Stromal cell of bone marrow (primary cell): ENCODE results near the gene EDAR.
A peak's percentile ranks its signal among the peaks of the same experiment; 100 is the strongest.

Experiments used
- DNase-seq: peaks from one replicate; pipeline ENCODE4 v3.0.0-alpha.2; 2012; ENCODE audit warnings: low read depth

Gene EDAR

GRCh38 chr2:108940156-108940555, 48.9 kb downstream of the EDAR start:
- no peak for DNase-seq

- DNase-seq: no peak
These were observed 50.8 kb downstream of the EDAR start for GRCh38 chr2:108938077-108938710.

GRCh38 chr2:108937367-108938017, 51.5 kb downstream of the EDAR start:
- DNase-seq: no peak

- no peak for DNase-seq
These were observed 52.2 kb downstream of the EDAR start for GRCh38 chr2:108936866-108937265.

- no peak for DNase-seq
These were observed 52.8 kb downstream of the EDAR start for GRCh38 chr2:108936076-108936864.

- no peak for DNase-seq
These were observed 53.7 kb downstream of the EDAR start for GRCh38 chr2:108935271-108935741.

- DNase-seq: no peak
These were observed 54.3 kb downstream of the EDAR start for GRCh38 chr2:108934583-108935245.

GRCh38 chr2:108934151-108934550, 54.9 kb downstream of the EDAR start:
- DNase-seq: no peak

GRCh38 chr2:108933691-108934117, 55.3 kb downstream of the EDAR start:
- no peak for DNase-seq

- no peak for DNase-seq
These were observed 56.2 kb downstream of the EDAR start for GRCh38 chr2:108932736-108933332.

- no peak for DNase-seq
These were observed 57.6 kb downstream of the EDAR start for GRCh38 chr2:108931372-108931771.

- DNase-seq: no peak
These were observed 59.1 kb downstream of the EDAR start for GRCh38 chr2:108929807-108930425.

GRCh38 chr2:108928660-108929377, 60.2 kb downstream of the EDAR start:
- no peak for DNase-seq

- peak; percentile 41 for DNase-seq
These were observed 60.9 kb downstream of the EDAR start for GRCh38 chr2:108927936-108928659.

GRCh38 chr2:108927405-108927804, 61.6 kb downstream of the EDAR start:
- no peak for DNase-seq

- DNase-seq: no peak
These were observed 62.2 kb downstream of the EDAR start for GRCh38 chr2:108926561-108927380.

GRCh38 chr2:108925735-108926134, 63.3 kb downstream of the EDAR start:
- DNase-seq: no peak

- DNase-seq: no peak
These were observed 63.7 kb downstream of the EDAR start for GRCh38 chr2:108925286-108925685.

GRCh38 chr2:108924580-108925251, 64.3 kb downstream of the EDAR start:
- DNase-seq: no peak
